H1 (cell line): ENCODE results near the gene SLC24A4. TPM values are rescaled to one million over a fixed set of nuclear protein-coding genes. Genes with fewer than 3 reads are reported as not detected.

Experiments
- CTCF ChIA-PET: fragments of 300-600 bp; sonication (Branson Sonifier 250); formaldehyde crosslinking; loops from one replicate; lab custom pipeline; 2021; ENCODE audit not compliant: partially characterized antibody; lab: Charles Lee
- POLR2A ChIA-PET: fragments of 300-600 bp; sonication (Branson Sonifier 250); formaldehyde crosslinking; loops from one replicate; lab custom pipeline; 2021; ENCODE audit warnings: inconsistent platforms; ENCODE audit not compliant: partially characterized antibody; lab: Charles Lee
- DNase-seq, 2 experiments: peaks; one replicate each; pipeline versions ENCODE4 v3.0.0 to v3.0.0-alpha.2; 2010 to 2022; ENCODE audit warnings: low spot score in 2 of 2, low read depth in 1 of 2, mixed read lengths in 1 of 2
- FAIRE-seq: peaks from 2 replicates; lab custom pipeline; 2011; peaks lifted over from hg19 to GRCh38; lab: Jason Lieb, UNC
- H2AFZ ChIP-seq: 2 replicates; pipeline ENCODE4 v1.8.1; 2012; ENCODE audit warnings: low read length, inconsistent platforms
- H2AK5ac ChIP-seq: 2 replicates; pipeline ENCODE4 v1.6.1; 2013; ENCODE audit warnings: low read depth, low read length
- H2BK120ac ChIP-seq: replicated peaks from 2 replicates; pipeline ENCODE3; 2013; ENCODE audit warnings: low read depth, low read length, inconsistent platforms
- H2BK12ac ChIP-seq: 2 replicates; pipeline ENCODE4 v1.6.1; 2013; ENCODE audit warnings: low read depth, low read length
- H2BK15ac ChIP-seq: 2 replicates; pipeline ENCODE4 v1.6.1; 2013; ENCODE audit warnings: low read length
- H2BK20ac ChIP-seq: 2 replicates; pipeline ENCODE4 v1.6.1; 2013; ENCODE audit warnings: low read length
- H2BK5ac ChIP-seq: 2 replicates; pipeline ENCODE4 v1.6.1; 2013; ENCODE audit warnings: low read depth, low read length
- H3K14ac ChIP-seq: 2 replicates; pipeline ENCODE4 v1.6.1; 2013; ENCODE audit warnings: inconsistent platforms; ENCODE audit not compliant: insufficient read length
- H3K18ac ChIP-seq: 2 replicates; pipeline ENCODE4 v1.6.1; 2013; ENCODE audit warnings: low read length; ENCODE audit errors: extremely low read depth
- H3K23ac ChIP-seq: 2 replicates; pipeline ENCODE4 v1.6.1; 2013; ENCODE audit warnings: inconsistent platforms; ENCODE audit not compliant: insufficient read length
- H3K23me2 ChIP-seq: 2 replicates; pipeline ENCODE4 v1.6.1; 2013; ENCODE audit warnings: low read depth, low read length
- H3K27ac ChIP-seq: 2 replicates; pipeline ENCODE4 v1.6.1; 2011; ENCODE audit warnings: low read depth, low read length, inconsistent platforms
- H3K27me3 ChIP-seq, 4 experiments: replicated peaks in 1 of 4; 1 replicate in 1 of 4; 2 replicates in 3 of 4; pipeline versions ENCODE4 v1.6.1 to v1.8.1; 2011 to 2013; ENCODE audit warnings: low read length in 3 of 4, mild to moderate bottlenecking in 3 of 4, inconsistent platforms in 2 of 4, mixed read lengths in 2 of 4, moderate library complexity in 1 of 4; ENCODE audit not compliant: control insufficient read depth in 3 of 4, insufficient read depth in 3 of 4; ENCODE audit errors: extremely low read depth in 1 of 4
- H3K36me3 ChIP-seq, 4 experiments: 2 replicates each; pipeline versions ENCODE4 v1.6.1 to v1.8.1; 2011 to 2013; ENCODE audit warnings: mild to moderate bottlenecking in 4 of 4, low read length in 3 of 4, moderate library complexity in 2 of 4, control low read depth in 1 of 4, inconsistent platforms in 1 of 4; ENCODE audit not compliant: insufficient read depth in 4 of 4, control insufficient read depth in 2 of 4
- H3K4ac ChIP-seq: replicated peaks from 2 replicates; pipeline ENCODE3; 2013; ENCODE audit warnings: low read length, low read depth, mixed read lengths, inconsistent platforms; ENCODE audit not compliant: insufficient read length
- H3K4me1 ChIP-seq, 4 experiments: replicated peaks in 1 of 4; 1 replicate in 1 of 4; 2 replicates in 3 of 4; pipeline versions ENCODE4 v1.6.1 to v1.8.1; 2011 to 2013; ENCODE audit warnings: low read length in 3 of 4, inconsistent platforms in 2 of 4, mixed read lengths in 1 of 4; ENCODE audit not compliant: insufficient read depth in 4 of 4, control insufficient read depth in 3 of 4
- H3K4me2 ChIP-seq, 2 experiments: 2 replicates each; pipeline versions ENCODE4 v1.6.1 to v1.8.1; 2011 to 2013; ENCODE audit warnings: low read depth in 2 of 2, low read length in 2 of 2, control low read depth in 1 of 2, inconsistent platforms in 1 of 2, mild to moderate bottlenecking in 1 of 2; ENCODE audit not compliant: insufficient read depth in 1 of 2
- H3K4me3 ChIP-seq, 4 experiments: fragments of 200-600, 300-600 bp in 1 of 4; sonication (generic), shearing (Covaris generic), sonication (Bioruptor Twin) in 1 of 4; 2 replicates each; pipeline versions ENCODE4 v1.5.1 to v1.8.1; 2011 to 2016; ENCODE audit warnings: low read length in 4 of 4, low read depth in 3 of 4, control low read depth in 2 of 4, inconsistent platforms in 2 of 4, mild to moderate bottlenecking in 2 of 4, mixed read lengths in 1 of 4, moderate library complexity in 1 of 4; ENCODE audit not compliant: insufficient read depth in 2 of 4; ENCODE audit errors: extremely low read depth in 1 of 4
- H3K56ac ChIP-seq: replicated peaks from 2 replicates; pipeline ENCODE3; 2013; ENCODE audit warnings: low read depth, mild to moderate bottlenecking, mixed read lengths, low read length, inconsistent platforms; ENCODE audit not compliant: insufficient read length
- H3K79me1 ChIP-seq: 2 replicates; pipeline ENCODE4 v1.6.1; 2013; ENCODE audit warnings: low read depth, low read length, control low read depth
- H3K79me2 ChIP-seq, 2 experiments: 2 replicates each; pipeline versions ENCODE4 v1.6.1 to v1.8.1; 2012 to 2013; ENCODE audit warnings: low read length in 2 of 2, mild to moderate bottlenecking in 2 of 2, inconsistent platforms in 1 of 2; ENCODE audit not compliant: insufficient read depth in 2 of 2, control insufficient read depth in 1 of 2
- H3K9ac ChIP-seq, 4 experiments: replicated peaks in 1 of 4; 1 replicate in 1 of 4; 2 replicates in 3 of 4; pipeline versions ENCODE4 v1.6.1 to v1.8.1; 2011 to 2013; ENCODE audit warnings: low read depth in 3 of 4, low read length in 3 of 4, control low read depth in 2 of 4, mild to moderate bottlenecking in 2 of 4, moderate library complexity in 2 of 4, inconsistent platforms in 1 of 4; ENCODE audit errors: extremely low read depth in 1 of 4
- H3K9me3 ChIP-seq, 2 experiments: 2 replicates each; pipeline versions ENCODE4 v1.6.1 to v1.8.1; 2012 to 2013; ENCODE audit warnings: mild to moderate bottlenecking in 2 of 2, moderate library complexity in 2 of 2, control low read depth in 1 of 2, inconsistent platforms in 1 of 2, low read depth in 1 of 2, low read length in 1 of 2, mixed read lengths in 1 of 2; ENCODE audit not compliant: insufficient read depth in 2 of 2
- H4K20me1 ChIP-seq, 2 experiments: replicated peaks in 1 of 2; 2 replicates each; pipeline versions ENCODE3 to v1.8.1; 2011 to 2013; ENCODE audit warnings: inconsistent platforms in 2 of 2, low read length in 2 of 2, mild to moderate bottlenecking in 1 of 2; ENCODE audit not compliant: insufficient read depth in 2 of 2, control insufficient read depth in 1 of 2
- H4K5ac ChIP-seq: 2 replicates; pipeline ENCODE4 v1.6.1; 2013; ENCODE audit warnings: low read length, low read depth, mixed read lengths, inconsistent platforms; ENCODE audit not compliant: insufficient read length
- H4K8ac ChIP-seq: 2 replicates; pipeline ENCODE4 v1.8.0; 2013; ENCODE audit warnings: mild to moderate bottlenecking, moderate library complexity, low read length, inconsistent platforms; ENCODE audit not compliant: insufficient read depth; ENCODE audit errors: extremely low read depth
- H4K91ac ChIP-seq: replicated peaks from 2 replicates; pipeline ENCODE3; 2013; ENCODE audit warnings: low read length, mixed read lengths, inconsistent platforms; ENCODE audit not compliant: insufficient read length
- BACH1 ChIP-seq: IDR thresholded peaks from 2 replicates; pipeline ENCODE4 v1.6.1; 2012; ENCODE audit warnings: low read length, improper control_type of control experiment
- BCL11A ChIP-seq, 2 experiments: IDR thresholded peaks; one replicate each; pipeline ENCODE4 v1.6.1; 2011; ENCODE audit warnings: low read depth in 2 of 2, low read length in 2 of 2, mild to moderate bottlenecking in 2 of 2
- CBX5 ChIP-seq: fragments of 300-800, 300-1000 bp; sonication (generic); IDR thresholded peaks from 2 replicates; pipeline ENCODE4 v1.7.1; 2016; ENCODE audit warnings: antibody characterized with exemption, low read length, low read depth
- EGR1 ChIP-seq: IDR thresholded peaks from 2 replicates; pipeline ENCODE4 v1.6.1; 2011; ENCODE audit warnings: low read depth, low read length, borderline replicate concordance
- KDM1A ChIP-seq: fragments of 200-600, 300-600 bp; sonication (generic); IDR thresholded peaks from 2 replicates; pipeline ENCODE4 v1.7.1; 2016; ENCODE audit warnings: mild to moderate bottlenecking, low read length, borderline replicate concordance
- PHF8 ChIP-seq: fragments of 200-600 bp; sonication (generic); conservative IDR thresholded peaks from 2 replicates; pipeline ENCODE4 v1.7.1; 2012; ENCODE audit warnings: low read depth, mild to moderate bottlenecking, inconsistent platforms, low read length, moderate library complexity
- SAP30 ChIP-seq: fragments of 300-600 bp; sonication (generic); IDR thresholded peaks from 2 replicates; pipeline ENCODE4 v1.7.1; 2012; ENCODE audit warnings: low read length, moderate library complexity, mild to moderate bottlenecking, inconsistent platforms; ENCODE audit not compliant: insufficient read depth, insufficient replicate concordance
- SP1 ChIP-seq: IDR thresholded peaks from 2 replicates; pipeline ENCODE4 v1.6.1; 2011; ENCODE audit warnings: low read depth, low read length
- SP4 ChIP-seq: IDR thresholded peaks from 2 replicates; pipeline ENCODE4 v1.6.1; 2012; ENCODE audit warnings: low read length, inconsistent platforms
- TAF1 ChIP-seq: IDR thresholded peaks from 2 replicates; pipeline ENCODE4 v1.6.1; 2011; ENCODE audit warnings: mild to moderate bottlenecking, low read depth, low read length
- TEAD4 ChIP-seq: IDR thresholded peaks from 2 replicates; pipeline ENCODE4 v1.6.1; 2012; ENCODE audit warnings: low read depth, low read length, inconsistent platforms, mixed read lengths
- WGBS, 2 experiments: shearing (Covaris generic) in 1 of 2; methylation state at CpG; one replicate each; pipeline versions ENCODE4 v1.1.6 to v1.1.7; 2013 to 2015; ENCODE audit warnings: low lambda C conversion rate in 2 of 2, mixed read lengths in 2 of 2, inconsistent platforms in 1 of 2, low coverage in 1 of 2, missing lambda C conversion rate in 1 of 2; ENCODE audit not compliant: insufficient replicate concordance in 2 of 2, insufficient coverage in 1 of 2, insufficient read length in 1 of 2; ENCODE audit errors: extremely low coverage in 1 of 2, missing lambda C conversion rate in 1 of 2; 5-methylcytosine and 5-hydroxymethylcytosine counted together
- polyA plus RNA-seq, 7 experiments: library from polyadenylated mRNA; depleted of rRNA in 3 of 7; stranded (reverse) in 5 of 7; unstranded in 2 of 7; fragments of >200 nt in 5 of 7; fragments of 200-250 nt in 2 of 7; gene quantifications; 1 replicate in 5 of 7; 2 replicates in 1 of 7; 4 replicates in 1 of 7; pipeline versions ENCODE4 v1.2.1 to v1.2.3, GENCODE V29; 2011 to 2013; ENCODE audit warnings: missing spikeins in 2 of 7, mixed read lengths in 2 of 7
- total RNA-seq: library from RNA; stranded (reverse); fragmentation: NEBNext Ultra II Directional; extraction: Animal tissue kit (Norgen Biotek cat#: 25700); gene quantifications from 2 replicates; pipeline ENCODE4 v1.2.1, GENCODE V29; 2021
- TF ChIP-seq, protein P1 (sequence below), 3 experiments: IDR thresholded peaks; 1 replicate in 2 of 3; 2 replicates in 1 of 3; pipeline versions ENCODE4 v1.5.1 to v1.6.1; 2011; ENCODE audit warnings: low read length in 3 of 3, mild to moderate bottlenecking in 3 of 3, inconsistent platforms in 2 of 3, low read depth in 1 of 3, moderate library complexity in 1 of 3; ENCODE audit not compliant: insufficient read depth in 1 of 3; ENCODE audit errors: control extremely low read depth in 1 of 3
- TF ChIP-seq, protein P2 (sequence below): IDR thresholded peaks from 2 replicates; pipeline ENCODE4 v1.6.1; 2012; ENCODE audit warnings: inconsistent platforms

SLC24A4 gene
- total and polyA plus RNA-seq, 2 of the 8 experiments (the other 6 are each of a cell fraction or from before 2014, with no cell fraction given): 0.27 to 0.89 TPM

DNA sequence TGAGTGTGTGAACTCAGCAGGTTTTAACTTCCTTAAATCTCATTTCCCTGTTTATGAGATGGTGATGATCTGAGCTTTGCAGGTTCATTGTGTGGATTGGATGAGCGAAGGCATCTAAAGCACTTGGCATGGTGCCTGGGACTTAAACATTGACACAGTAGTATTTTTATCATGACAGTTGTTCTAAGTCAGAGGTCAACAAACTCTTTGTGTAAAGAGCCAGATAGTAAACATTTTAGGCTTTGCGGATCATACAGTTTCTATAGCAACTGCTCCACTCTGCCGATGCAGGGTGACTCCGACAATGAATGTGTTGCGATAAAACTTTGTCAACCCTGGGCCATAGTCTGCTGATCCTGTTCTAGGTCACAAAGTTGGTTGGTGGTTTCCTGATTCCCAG is 25.2 kb downstream of the SLC24A4 start:
- Histone ChIP-seq H3K4me1 (no peaks in the 10 kb centered on the region), H3K27me3 (no peaks in the 10 kb centered on the region), H2BK20ac (no peak overlapping the region), H3K9me3 (no peaks in the 10 kb centered on the region), H3K56ac (no peak overlapping the region), H3K27ac (no peak overlapping the region), H3K23ac (no peak overlapping the region), H2AFZ (no peak overlapping the region), H3K79me2 (no peaks in the 10 kb centered on the region), H4K8ac (no peak overlapping the region), H2BK12ac (no peak overlapping the region), H3K14ac (no peak overlapping the region), H2BK15ac (no peak overlapping the region), H3K36me3 (no peaks in the 10 kb centered on the region), H3K4ac (no peak overlapping the region), H2BK5ac (no peak overlapping the region), H4K5ac (no peak overlapping the region), H3K4me3 (no peak overlapping the region), H3K79me1 (no peaks in the 10 kb centered on the region), H2AK5ac (no peak overlapping the region), H4K91ac (no peak overlapping the region), H2BK120ac (no peak overlapping the region), H3K9ac (no peak overlapping the region), H3K18ac (no peak overlapping the region), H3K23me2 (no peaks in the 10 kb centered on the region; the same call in 1 of the 2 replicates), H3K4me2 (no peak overlapping the region), H4K20me1 (no peaks in the 10 kb centered on the region)
- CTCF ChIA-PET: no interaction called here
- FAIRE-seq (no peak), DNase-seq (no peak)
- WGBS, 2 experiments: 88% methylated on average over 5 of the region's 5 CpGs; no CpG with 5 or more reads in 1 of the 2 experiments
- POLR2A ChIA-PET: no interaction called here
- TF ChIP-seq TAF1: no peak
- TF ChIP-seq SP4: no peak
- no peak for TF ChIP-seq CBX5
- TF ChIP-seq SAP30: no peak
- TF ChIP-seq BACH1: no peak
- no peak for TF ChIP-seq EGR1
- no peak for TF ChIP-seq SP1
- no peak for TF ChIP-seq PHF8
- TF ChIP-seq TEAD4: no peak
- no peak for TF ChIP-seq BCL11A (IDR thresholded peaks at IDR 0.05; ENCODE audit: low read depth in 2 of 2, low read length in 2 of 2)
- TF ChIP-seq KDM1A: no peak
- TF ChIP-seq, protein P1, sequence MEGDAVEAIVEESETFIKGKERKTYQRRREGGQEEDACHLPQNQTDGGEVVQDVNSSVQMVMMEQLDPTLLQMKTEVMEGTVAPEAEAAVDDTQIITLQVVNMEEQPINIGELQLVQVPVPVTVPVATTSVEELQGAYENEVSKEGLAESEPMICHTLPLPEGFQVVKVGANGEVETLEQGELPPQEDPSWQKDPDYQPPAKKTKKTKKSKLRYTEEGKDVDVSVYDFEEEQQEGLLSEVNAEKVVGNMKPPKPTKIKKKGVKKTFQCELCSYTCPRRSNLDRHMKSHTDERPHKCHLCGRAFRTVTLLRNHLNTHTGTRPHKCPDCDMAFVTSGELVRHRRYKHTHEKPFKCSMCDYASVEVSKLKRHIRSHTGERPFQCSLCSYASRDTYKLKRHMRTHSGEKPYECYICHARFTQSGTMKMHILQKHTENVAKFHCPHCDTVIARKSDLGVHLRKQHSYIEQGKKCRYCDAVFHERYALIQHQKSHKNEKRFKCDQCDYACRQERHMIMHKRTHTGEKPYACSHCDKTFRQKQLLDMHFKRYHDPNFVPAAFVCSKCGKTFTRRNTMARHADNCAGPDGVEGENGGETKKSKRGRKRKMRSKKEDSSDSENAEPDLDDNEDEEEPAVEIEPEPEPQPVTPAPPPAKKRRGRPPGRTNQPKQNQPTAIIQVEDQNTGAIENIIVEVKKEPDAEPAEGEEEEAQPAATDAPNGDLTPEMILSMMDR (IDR thresholded peaks at IDR 0.05; ENCODE audit: control extremely low read depth in 1 of 3, insufficient read depth in 1 of 3, low read depth in 1 of 3, low read length in 3 of 3): no peak
- TF ChIP-seq, protein P2, sequence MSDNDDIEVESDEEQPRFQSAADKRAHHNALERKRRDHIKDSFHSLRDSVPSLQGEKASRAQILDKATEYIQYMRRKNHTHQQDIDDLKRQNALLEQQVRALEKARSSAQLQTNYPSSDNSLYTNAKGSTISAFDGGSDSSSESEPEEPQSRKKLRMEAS: no peak
